DOHH2 (cell line): ENCODE results near the gene PURB.

Experiments
- H3F3A ChIP-seq: fragments of 200-600 bp; sonication (generic), shearing (Covaris generic); 2 replicates; pipeline ENCODE4 v1.6.0; 2016; ENCODE audit warnings: antibody characterized with exemption, mild to moderate bottlenecking; ENCODE audit not compliant: control insufficient read depth, insufficient read depth
- H3K27ac ChIP-seq: fragments of 200-600 bp; sonication (generic); 2 replicates; pipeline ENCODE4 v1.5.1; 2014; ENCODE audit warnings: low read depth, mild to moderate bottlenecking, low read length, moderate library complexity
- H3K27me3 ChIP-seq: fragments of 200-600 bp; sonication (generic); 2 replicates; pipeline ENCODE4 v1.6.1; 2014; ENCODE audit warnings: mild to moderate bottlenecking, low read length, mixed read lengths; ENCODE audit not compliant: control insufficient read depth
- H3K36me3 ChIP-seq: fragments of 200-600 bp; sonication (generic); 2 replicates; pipeline ENCODE4 v1.6.1; 2014; ENCODE audit warnings: mild to moderate bottlenecking, low read length, moderate library complexity, mixed read lengths; ENCODE audit not compliant: control insufficient read depth
- H3K4me1 ChIP-seq: fragments of 200-600 bp; sonication (generic); 2 replicates; pipeline ENCODE4 v1.6.1; 2014; ENCODE audit warnings: mild to moderate bottlenecking, low read length, mixed read lengths; ENCODE audit not compliant: control insufficient read depth
- H3K4me2 ChIP-seq: fragments of 200-600 bp; sonication (generic); 2 replicates; pipeline ENCODE4 v1.6.0; 2014; ENCODE audit warnings: mild to moderate bottlenecking, low read length, moderate library complexity
- H3K4me3 ChIP-seq: fragments of 200-600 bp; sonication (generic); 2 replicates; pipeline ENCODE4 v1.5.1; 2014; ENCODE audit warnings: mild to moderate bottlenecking, low read length, mixed read lengths
- H3K79me2 ChIP-seq: fragments of 200-600 bp; sonication (generic); 2 replicates; pipeline ENCODE4 v1.6.1; 2014; ENCODE audit warnings: mild to moderate bottlenecking, low read length, mixed read lengths; ENCODE audit not compliant: control insufficient read depth
- H3K9me2 ChIP-seq: fragments of 200-600 bp; sonication (generic); replicated peaks from 2 replicates; pipeline ENCODE4 v1.6.1; 2014; ENCODE audit warnings: mild to moderate bottlenecking, low read length, mixed read lengths; ENCODE audit not compliant: control insufficient read depth
- H3K9me3 ChIP-seq: fragments of 200-600 bp; sonication (generic); 2 replicates; pipeline ENCODE4 v1.6.1; 2014; ENCODE audit warnings: antibody characterized with exemption, low read length, mixed read lengths; ENCODE audit not compliant: control insufficient read depth, insufficient read depth
- H4K20me1 ChIP-seq: fragments of 200-600 bp; sonication (generic); 2 replicates; pipeline ENCODE4 v1.6.0; 2014; ENCODE audit warnings: low read depth, mild to moderate bottlenecking, antibody characterized with exemption, low read length, moderate library complexity; ENCODE audit not compliant: control insufficient read depth, insufficient read depth
- CTCF ChIP-seq: fragments of 200-600 bp; sonication (generic); IDR thresholded peaks from one replicate; pipeline ENCODE4 v1.5.1; 2014; ENCODE audit warnings: antibody characterized with exemption, mild to moderate bottlenecking, low read depth, low read length; ENCODE audit not compliant: poor library complexity, severe bottlenecking
- EZH2phosphoT487 ChIP-seq: fragments of 200-600 bp; sonication (generic); IDR thresholded peaks from 2 replicates; pipeline ENCODE4 v1.6.1; 2017; ENCODE audit warnings: borderline replicate concordance, mild to moderate bottlenecking, antibody characterized with exemption, low read length, moderate library complexity, mixed read lengths

Gene PURB

GRCh38 chr7:44883961-44884620 lies 1.2 kb downstream of the PURB start:
- Histone ChIP-seq H4K20me1 (peaks cover 45% of the 10 kb centered on the region), H3K4me3 (peak overlapping the region; percentile 72), H3K36me3 (peaks cover 60% of the 10 kb centered on the region), H3K9me2 (no peaks in the 10 kb centered on the region), H3K27ac (no peak overlapping the region), H3K9me3 (no peaks in the 10 kb centered on the region), H3K4me1 (peaks cover 71% of the 10 kb centered on the region), H3K79me2 (peaks cover 74% of the 10 kb centered on the region), H3K27me3 (no peaks in the 10 kb centered on the region), H3F3A (peaks cover 17% of the 10 kb centered on the region), H3K4me2 (peak overlapping the region; percentile 81)
- TF ChIP-seq EZH2phosphoT487 (no peak), CTCF (no peak)

- H3K4me1 ChIP-seq, result peaks cover 69% of the 10 kb centered on the region
- H4K20me1 ChIP-seq, result peaks cover 45% of the 10 kb centered on the region
- no peaks in the 10 kb centered on the region for H3K9me3 ChIP-seq
- peak overlapping the region; percentile 72 for H3K4me3 ChIP-seq
- peaks cover 60% of the 10 kb centered on the region for H3K36me3 ChIP-seq
- H3K27ac ChIP-seq, result no peak overlapping the region
- H3K9me2 ChIP-seq, result no peaks in the 10 kb centered on the region
- H3K79me2 ChIP-seq, result peaks cover 85% of the 10 kb centered on the region
- TF ChIP-seq CTCF, result no peak
- no peak for TF ChIP-seq EZH2phosphoT487
- peak overlapping the region; percentile 81 for H3K4me2 ChIP-seq
- peaks cover 16% of the 10 kb centered on the region for H3F3A ChIP-seq
- no peaks in the 10 kb centered on the region for H3K27me3 ChIP-seq
Observed at GRCh38 chr7:44882899-44883298, 2.4 kb downstream of the PURB start.

- H3K4me3 ChIP-seq, result peak overlapping the region; percentile 72
Observed at GRCh38 chr7:44881610-44882009, 3.7 kb downstream of the PURB start.

More at GRCh38 chr7:44881610-44882009, 3.7 kb downstream of the PURB start:
- Histone ChIP-seq H3K36me3 (peaks cover 60% of the 10 kb centered on the region), H4K20me1 (peaks cover 45% of the 10 kb centered on the region), H3K9me3 (no peaks in the 10 kb centered on the region), H3K27me3 (no peaks in the 10 kb centered on the region), H3F3A (peaks cover 16% of the 10 kb centered on the region), H3K79me2 (peaks cover 93% of the 10 kb centered on the region), H3K27ac (no peak overlapping the region), H3K4me2 (peak overlapping the region; percentile 81), H3K4me1 (peaks cover 56% of the 10 kb centered on the region), H3K9me2 (no peaks in the 10 kb centered on the region)
- no peak for TF ChIP-seq CTCF
- no peak for TF ChIP-seq EZH2phosphoT487
